Measurements from ENCODE around the gene SEMA6C.

Gene SEMA6C

GRCh38 chr1:151135433-151136385 is 10.7 kb downstream of the SEMA6C start:
- H3K4me3 ChIP-seq (ENCODE audit: control insufficient read depth, low read depth, low read length): no peak overlapping the region
- no peak for TF ChIP-seq CTCF (conservative IDR thresholded peaks at IDR 0.05; ENCODE audit: control insufficient read depth, insufficient read depth, low read depth, low read length)
- no peak for DNase-seq (ENCODE audit: low read depth)

GRCh38 chr1:151134991-151135390 is 11.4 kb downstream of the SEMA6C start:
- H3K4me3 ChIP-seq (ENCODE audit: control insufficient read depth, low read depth, low read length): no peak overlapping the region
- TF ChIP-seq CTCF (conservative IDR thresholded peaks at IDR 0.05; ENCODE audit: control insufficient read depth, insufficient read depth, low read depth, low read length): no peak
- no peak for DNase-seq (ENCODE audit: low read depth)

- TF ChIP-seq CTCF (conservative IDR thresholded peaks at IDR 0.05; ENCODE audit: control insufficient read depth, insufficient read depth, low read depth, low read length): no peak
- H3K4me3 ChIP-seq (ENCODE audit: control insufficient read depth, low read depth, low read length): no peak overlapping the region
- DNase-seq (ENCODE audit: low read depth): peak; percentile 11
Measured at GRCh38 chr1:151134396-151134795, 12.0 kb downstream of the SEMA6C start.

GRCh38 chr1:151133018-151133806 is 13.2 kb downstream of the SEMA6C start:
- TF ChIP-seq CTCF (conservative IDR thresholded peaks at IDR 0.05; ENCODE audit: control insufficient read depth, insufficient read depth, low read depth, low read length): no peak
- DNase-seq (ENCODE audit: low read depth): peak; percentile 19
- no peak overlapping the region for H3K4me3 ChIP-seq (ENCODE audit: control insufficient read depth, low read depth, low read length)

- TF ChIP-seq CTCF (conservative IDR thresholded peaks at IDR 0.05; ENCODE audit: control insufficient read depth, insufficient read depth, low read depth, low read length): no peak
- no peak for DNase-seq (ENCODE audit: low read depth)
- no peak overlapping the region for H3K4me3 ChIP-seq (ENCODE audit: control insufficient read depth, low read depth, low read length)
Measured at GRCh38 chr1:151132335-151133017, 14.0 kb downstream of the SEMA6C start.

- H3K4me3 ChIP-seq (ENCODE audit: control insufficient read depth, low read depth, low read length): peak overlapping the region; percentile 23
- peak; percentile 25 for DNase-seq (ENCODE audit: low read depth)
- no peak for TF ChIP-seq CTCF (conservative IDR thresholded peaks at IDR 0.05; ENCODE audit: control insufficient read depth, insufficient read depth, low read depth, low read length)
Measured at GRCh38 chr1:151131701-151132334, 14.6 kb downstream of the SEMA6C start.

All from fibroblast of mammary gland (primary cell).